Occipital lobe (tissue), 3 donors: ENCODE measurements around the gene TACO1. TPM values are rescaled to one million over a fixed set of nuclear protein-coding genes. Genes with fewer than 3 reads are reported as not detected.

Experiments used
- DNase-seq: peaks from one replicate; lab custom pipeline; 2025; lab: John Stamatoyannopoulos, UW
- small RNA-seq: library from RNA; depleted of rRNA; stranded (forward); fragments of <200 nt; gene quantifications from one replicate; pipeline ENCODE3, GENCODE V24; 2014
- total RNA-seq: library from RNA; depleted of rRNA; stranded (reverse); fragments of >200 nt; gene quantifications from one replicate; pipeline ENCODE4 v1.2.3, GENCODE V29; 2014

The TACO1 gene
- total RNA-seq, 1 donor from 2014 or later = 5.5 TPM

- DNase-seq = no peak
Measured at GRCh38 chr17:63635787-63636186, 35.1 kb downstream of the TACO1 start.

- no peak for DNase-seq
Measured at GRCh38 chr17:63639125-63639524, 38.4 kb downstream of the TACO1 start.

- DNase-seq = no peak
Measured at GRCh38 chr17:63640038-63640437, 39.3 kb downstream of the TACO1 start.

- DNase-seq = peak; percentile 4
Measured at GRCh38 chr17:63641692-63642448, 41.2 kb downstream of the TACO1 start.

- DNase-seq = no peak
Measured at GRCh38 chr17:63644846-63645245, 44.2 kb downstream of the TACO1 start.

GRCh38 chr17:63645775-63646487 lies 45.2 kb downstream of the TACO1 start:
- no peak for DNase-seq

GRCh38 chr17:63646488-63646806 lies 45.8 kb downstream of the TACO1 start:
- no peak for DNase-seq

- DNase-seq = no peak
Measured at GRCh38 chr17:63647065-63647725, 46.5 kb downstream of the TACO1 start.

- no peak for DNase-seq
Measured at GRCh38 chr17:63647936-63648335, 47.2 kb downstream of the TACO1 start.

- no peak for DNase-seq
Measured at GRCh38 chr17:63649813-63650212, 49.1 kb downstream of the TACO1 start.

GRCh38 chr17:63652106-63652505 lies 51.4 kb downstream of the TACO1 start:
- no peak for DNase-seq

- DNase-seq = no peak
Measured at GRCh38 chr17:63653050-63653449, 52.4 kb downstream of the TACO1 start.

- no peak for DNase-seq
Measured at GRCh38 chr17:63657786-63658185, 57.1 kb downstream of the TACO1 start.

Small RNA genes lying within 50 kb of the gene (small RNA-seq; reads per million reads assigned to genes)
- not detected for gene RNU6-288P

Other genes with a start within 250 kb of the TACO1 start
- 21.7 TPM for gene CYB561, start 154.6 kb upstream of the TACO1 start, total RNA-seq
- 5.3 TPM for gene ACE, start 123.8 kb upstream of the TACO1 start, total RNA-seq
- gene KCNH6, start 77.5 kb upstream of the TACO1 start, total RNA-seq = 0.16 TPM
- 32.3 TPM for gene DCAF7, start 50.4 kb upstream of the TACO1 start, total RNA-seq
- gene MAP3K3, start 21.5 kb downstream of the TACO1 start, total RNA-seq = 21.4 TPM
- gene LIMD2, start 99.2 kb downstream of the TACO1 start, total RNA-seq = 15.0 TPM
- gene STRADA, start 140.9 kb downstream of the TACO1 start, total RNA-seq = 27.8 TPM
- 49.9 TPM for gene CCDC47, start 172.7 kb downstream of the TACO1 start, total RNA-seq
- 73.5 TPM for gene DDX42, start 173.3 kb downstream of the TACO1 start, total RNA-seq
- 38.8 TPM for gene PSMC5, start 226.5 kb downstream of the TACO1 start, total RNA-seq
- 40.4 TPM for gene FTSJ3, start 226.8 kb downstream of the TACO1 start, total RNA-seq
- gene SMARCD2, start 241.8 kb downstream of the TACO1 start, total RNA-seq = 13.1 TPM